Endometrium (tissue), 2 donors: ENCODE data around the gene HYAL3.
"Not testable (repeated sequence)": the region's sequence is repeated elsewhere in the genome, so short reads cannot be mapped to it uniquely, and the experiment has no call there.

Experiments used
- FAIRE-seq: peaks from 2 replicates; lab custom pipeline; 2012; peaks lifted over from hg19 to GRCh38; lab: Jason Lieb, UNC
- donor health status: control.
- donor health status: control.

The HYAL3 gene

DNA sequence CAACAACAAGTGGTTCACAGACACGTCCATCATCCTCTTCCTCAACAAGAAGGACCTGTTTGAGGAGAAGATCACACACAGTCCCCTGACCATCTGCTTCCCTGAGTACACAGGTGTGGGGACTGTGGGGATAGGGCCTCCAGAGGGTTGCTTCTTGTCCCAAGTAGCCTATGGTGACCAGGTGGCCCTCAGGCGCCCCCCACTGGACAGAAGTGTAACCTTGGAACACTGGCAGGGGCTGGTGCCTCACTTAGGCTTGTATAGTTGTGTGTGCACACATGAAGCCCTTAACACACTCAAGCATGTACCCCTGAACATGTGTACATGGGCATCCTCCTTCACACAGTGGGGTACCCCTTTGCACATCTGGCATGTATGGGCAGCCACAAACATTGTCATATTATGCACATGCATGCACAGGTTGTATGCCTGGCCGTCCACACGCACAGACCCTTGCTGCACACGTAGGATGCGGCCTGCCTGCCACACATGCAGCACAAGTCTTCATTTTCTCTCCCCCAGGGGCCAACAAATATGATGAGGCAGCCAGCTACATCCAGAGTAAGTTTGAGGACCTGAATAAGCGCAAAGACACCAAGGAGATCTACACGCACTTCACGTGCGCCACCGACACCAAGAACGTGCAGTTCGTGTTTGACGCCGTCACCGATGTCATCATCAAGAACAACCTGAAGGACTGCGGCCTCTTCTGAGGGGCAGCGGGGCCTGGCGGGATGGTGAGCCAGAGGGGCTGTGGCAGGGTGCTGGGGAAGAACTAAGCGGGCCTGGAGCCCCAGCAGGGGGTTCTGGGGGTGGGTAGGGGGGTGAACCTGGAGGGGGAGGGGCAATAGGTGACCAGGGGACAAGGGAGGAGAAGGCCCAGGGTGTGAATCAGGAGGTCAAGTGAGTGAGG lies 42.0 kb downstream of the HYAL3 start:
- FAIRE-seq, result no peak

DNA sequence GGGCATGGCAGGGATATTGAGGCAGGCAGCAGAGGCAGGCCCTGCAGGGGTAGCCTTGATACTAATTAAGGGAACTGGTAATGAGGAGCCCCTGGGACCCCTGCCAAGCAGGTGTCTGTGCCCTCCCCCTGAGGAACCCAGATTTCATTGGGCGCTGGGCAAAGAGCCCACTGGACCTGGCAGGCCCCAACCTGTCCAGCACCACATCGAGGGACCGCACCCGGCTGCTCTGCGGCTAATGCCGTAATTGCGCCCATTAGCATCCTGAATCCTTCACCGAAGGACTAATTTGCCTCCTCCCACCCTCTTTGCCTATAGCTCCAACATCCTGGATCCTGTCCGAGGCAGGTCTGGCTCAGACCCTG lies 44.0 kb downstream of the HYAL3 start:
- no peak for FAIRE-seq

GRCh38 chr3:50254577-50255250 lies 44.5 kb downstream of the HYAL3 start:
- FAIRE-seq, result no peak

GRCh38 chr3:50251220-50251619 lies 48.0 kb downstream of the HYAL3 start:
- FAIRE-seq, result no peak

GRCh38 chr3:50250514-50250913 lies 48.7 kb downstream of the HYAL3 start:
- FAIRE-seq, result no peak

DNA sequence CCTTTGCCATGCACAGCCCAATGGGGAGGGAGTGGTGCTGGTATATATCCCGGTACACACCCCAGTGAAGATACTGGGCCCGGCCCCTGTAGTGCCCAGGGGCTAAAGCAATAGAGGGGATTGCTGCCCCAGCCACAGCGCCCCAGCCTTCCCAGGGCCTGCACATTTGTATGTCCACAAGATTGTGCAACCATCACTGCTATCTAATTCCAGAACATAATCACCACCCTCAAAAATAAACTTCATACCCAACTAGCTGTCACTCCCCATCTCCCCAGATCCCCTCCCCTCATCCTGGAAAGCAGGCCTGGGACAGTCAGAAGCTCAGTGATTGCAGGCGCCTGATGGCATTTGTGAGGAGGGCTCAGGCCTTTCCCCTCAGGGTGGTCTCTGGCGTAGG lies 49.7 kb downstream of the HYAL3 start:
- FAIRE-seq, result no peak

DNA sequence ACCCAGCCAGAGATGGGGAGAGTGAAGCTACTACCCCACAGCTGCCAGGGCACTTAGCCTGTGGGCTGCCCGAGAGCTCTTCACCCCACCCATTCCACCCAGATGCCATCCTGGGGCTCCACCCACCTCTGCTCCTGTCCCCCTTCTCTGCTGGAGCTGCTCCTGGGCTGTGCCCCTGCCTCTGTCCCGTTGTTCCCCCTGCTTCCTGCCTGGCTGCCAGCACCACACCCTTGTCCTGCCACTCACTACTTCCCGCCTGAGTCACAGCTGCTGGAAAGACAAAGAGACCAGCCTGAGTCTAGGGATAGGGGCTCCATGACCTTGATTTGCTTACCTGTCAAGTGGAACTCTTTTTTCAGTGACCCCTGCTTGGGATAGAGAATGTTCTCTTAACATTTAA lies 50.8 kb downstream of the HYAL3 start:
- no peak for FAIRE-seq

GRCh38 chr3:50246517-50246954 lies 52.7 kb downstream of the HYAL3 start:
- no peak for FAIRE-seq

GRCh38 chr3:50245831-50246516 lies 53.2 kb downstream of the HYAL3 start:
- FAIRE-seq, result no peak

DNA sequence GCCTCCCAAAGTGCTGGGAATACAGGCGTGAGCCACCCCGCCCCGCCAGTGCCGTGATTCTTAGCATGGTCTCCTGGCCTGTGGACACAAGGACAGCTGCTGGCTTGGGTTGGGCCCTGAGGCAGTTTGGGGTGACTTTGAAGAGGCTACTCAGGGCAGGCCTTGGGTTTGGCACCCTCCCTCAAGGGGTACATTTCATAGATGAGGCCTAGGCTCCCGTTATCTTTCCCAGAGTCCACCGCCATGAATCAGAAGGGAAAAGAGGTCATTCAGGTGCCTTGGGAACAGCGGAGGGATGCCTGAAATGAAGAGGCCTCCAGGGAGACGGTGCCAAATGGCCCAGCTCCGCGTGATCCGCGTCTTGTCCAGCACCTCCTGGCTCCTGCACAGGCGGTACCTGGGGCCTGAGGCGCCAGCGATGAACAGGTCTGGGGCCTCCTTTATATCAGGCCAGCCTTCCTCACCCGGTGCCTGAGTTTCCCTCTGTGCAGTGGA lies 53.9 kb downstream of the HYAL3 start:
- FAIRE-seq, result no peak

DNA sequence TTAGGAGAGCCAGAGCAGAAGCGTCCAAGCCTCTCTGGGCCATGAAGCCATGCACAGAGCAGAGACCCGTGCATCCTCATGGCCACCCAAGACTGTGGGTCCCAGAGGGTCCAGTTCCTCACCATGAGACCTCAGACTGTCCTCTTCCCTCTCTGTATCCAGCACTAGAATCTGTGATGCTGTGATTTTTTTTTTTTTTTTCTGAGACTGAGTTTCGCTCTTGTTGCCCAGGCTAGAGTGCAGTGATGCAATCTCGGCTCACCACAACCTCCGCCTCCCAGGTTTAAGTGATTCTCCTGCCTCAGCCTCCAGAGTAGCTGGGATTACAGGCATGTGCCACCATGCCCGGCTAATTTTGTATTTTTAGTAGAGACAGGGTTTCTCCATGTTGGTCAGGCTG lies 54.4 kb downstream of the HYAL3 start:
- not testable (repeated sequence) for FAIRE-seq

DNA sequence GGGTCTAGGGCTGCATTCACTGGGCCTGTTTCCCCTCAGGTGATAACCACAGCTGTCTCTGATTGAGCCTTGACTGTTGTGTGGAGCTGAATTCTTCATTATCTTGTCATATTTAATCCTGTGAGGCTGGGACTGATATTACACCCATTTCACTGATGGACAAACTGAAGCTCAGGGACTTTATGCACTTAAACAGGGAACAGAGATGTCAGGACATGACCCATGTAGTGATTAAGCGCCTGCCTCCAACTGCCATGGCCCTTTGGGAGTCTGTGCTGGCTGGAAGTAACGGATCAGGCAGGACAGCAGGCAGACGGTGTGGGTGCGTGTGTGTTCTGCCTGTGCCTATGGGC lies 55.7 kb downstream of the HYAL3 start:
- FAIRE-seq, result no peak

GRCh38 chr3:50242851-50243542 lies 56.2 kb downstream of the HYAL3 start:
- no peak for FAIRE-seq
